NCI-H1092 (cell line): Measurements from ENCODE around the gene MRPL9.

Experiments
- DNase-seq: peaks from one replicate; lab custom pipeline; 2025; lab: John Stamatoyannopoulos, UW

The MRPL9 gene

DNA sequence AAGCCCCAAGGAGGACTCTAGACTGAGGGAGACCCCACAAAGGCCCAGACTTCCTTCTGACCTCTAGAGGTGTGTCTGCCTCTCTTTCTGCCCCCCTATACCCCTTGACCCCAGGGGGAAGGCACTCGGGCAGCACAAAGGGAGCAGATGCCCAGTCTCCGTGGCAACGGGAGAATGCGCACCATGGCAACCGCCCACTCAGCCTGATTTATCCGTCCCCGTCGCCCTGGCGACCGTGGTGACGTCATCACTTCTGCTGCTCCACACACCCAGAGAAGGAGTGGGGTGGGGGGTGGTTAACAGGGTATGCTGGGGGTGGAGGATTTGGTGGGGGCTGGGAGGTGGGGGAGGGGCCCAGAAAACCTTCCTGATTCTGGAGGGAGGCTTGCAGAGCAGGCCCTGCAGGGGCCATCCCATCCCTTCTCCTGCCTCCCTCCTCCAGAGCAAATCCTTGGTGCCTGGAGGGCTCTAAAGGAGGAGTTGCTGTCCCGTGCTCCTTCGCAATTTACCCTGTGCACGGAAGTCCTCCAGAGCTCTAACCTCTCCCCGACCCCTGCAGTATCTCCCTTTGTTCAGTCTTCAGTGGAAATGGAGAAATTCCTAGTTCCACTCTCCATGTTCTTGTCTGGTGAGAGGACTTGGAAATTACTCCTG lies 53.0 kb downstream of the MRPL9 start:
- no peak for DNase-seq
